H9 (cell line): ENCODE measurements around the gene RALGAPA2. TPM values are rescaled to one million over a fixed set of nuclear protein-coding genes. Genes with fewer than 3 reads are reported as not detected.

Experiments
- DNase-seq: peaks from one replicate; pipeline ENCODE4 v3.0.0-alpha.2; 2017
- H2AFZ ChIP-seq: one replicate; pipeline ENCODE4 v1.6.1; 2013; ENCODE audit warnings: mild to moderate bottlenecking, low read length, control low read depth, moderate library complexity
- H2AK5ac ChIP-seq: 2 replicates; pipeline ENCODE4 v1.6.1; 2013; ENCODE audit warnings: low read length, control low read depth, mixed read lengths; ENCODE audit not compliant: insufficient read length
- H2BK120ac ChIP-seq: one replicate; pipeline ENCODE4 v1.6.1; 2013; ENCODE audit warnings: low read depth, mild to moderate bottlenecking, low read length, control low read depth, inconsistent platforms; ENCODE audit not compliant: poor library complexity, severe bottlenecking
- H2BK12ac ChIP-seq: 2 replicates; pipeline ENCODE4 v1.6.1; 2013; ENCODE audit warnings: low read length, control low read depth, mixed read lengths, low read depth; ENCODE audit not compliant: insufficient read length
- H2BK15ac ChIP-seq: 2 replicates; pipeline ENCODE4 v1.6.1; 2013; ENCODE audit warnings: low read depth, low read length, control low read depth
- H2BK20ac ChIP-seq: one replicate; pipeline ENCODE4 v1.6.1; 2013; ENCODE audit warnings: low read depth, mild to moderate bottlenecking, low read length, control low read depth, inconsistent platforms; ENCODE audit not compliant: poor library complexity, severe bottlenecking
- H2BK5ac ChIP-seq: 2 replicates; pipeline ENCODE4 v1.6.1; 2013; ENCODE audit warnings: low read length, control low read depth, mixed read lengths; ENCODE audit not compliant: insufficient read length
- H3K14ac ChIP-seq: 2 replicates; pipeline ENCODE4 v1.6.1; 2013; ENCODE audit warnings: low read length, control low read depth; ENCODE audit not compliant: insufficient read depth
- H3K18ac ChIP-seq: 2 replicates; pipeline ENCODE4 v1.6.1; 2013; ENCODE audit warnings: low read depth, mild to moderate bottlenecking, mixed read lengths, low read length, control low read depth; ENCODE audit not compliant: insufficient read length
- H3K23ac ChIP-seq: 2 replicates; pipeline ENCODE4 v1.6.1; 2013; ENCODE audit warnings: low read length, control low read depth, mixed read lengths, low read depth; ENCODE audit not compliant: insufficient read length
- H3K23me2 ChIP-seq: 2 replicates; pipeline ENCODE4 v1.6.1; 2013; ENCODE audit warnings: low read depth, mild to moderate bottlenecking, mixed read lengths, low read length, control low read depth; ENCODE audit not compliant: insufficient read length, poor library complexity, severe bottlenecking
- H3K27ac ChIP-seq: 2 replicates; pipeline ENCODE4 v1.5.1; 2013; ENCODE audit warnings: low read length, control low read depth, mixed read lengths, low read depth; ENCODE audit not compliant: insufficient read length
- H3K27me3 ChIP-seq: 2 replicates; pipeline ENCODE4 v1.6.1; 2013; ENCODE audit warnings: low read length, control low read depth, inconsistent platforms; ENCODE audit not compliant: insufficient read depth
- H3K4ac ChIP-seq: 2 replicates; pipeline ENCODE4 v1.6.1; 2013; ENCODE audit warnings: low read depth, mild to moderate bottlenecking, control low read depth, inconsistent platforms, low read length, moderate library complexity
- H3K4me1 ChIP-seq: 2 replicates; pipeline ENCODE4 v1.6.1; 2013; ENCODE audit warnings: low read length, control low read depth, inconsistent platforms; ENCODE audit not compliant: insufficient read depth
- H3K4me2 ChIP-seq: 2 replicates; pipeline ENCODE4 v1.6.1; 2013; ENCODE audit warnings: low read length, control low read depth, mixed read lengths; ENCODE audit not compliant: insufficient read length, insufficient read depth
- H3K56ac ChIP-seq: 2 replicates; pipeline ENCODE4 v1.6.1; 2013; ENCODE audit warnings: low read depth, mild to moderate bottlenecking, mixed read lengths, low read length, control low read depth; ENCODE audit not compliant: insufficient read length
- H3K79me1 ChIP-seq: 2 replicates; pipeline ENCODE4 v1.6.1; 2013; ENCODE audit warnings: low read depth, mild to moderate bottlenecking, moderate library complexity, low read length, control low read depth, inconsistent platforms; ENCODE audit not compliant: insufficient read depth, poor library complexity, severe bottlenecking
- H3K79me2 ChIP-seq: 2 replicates; pipeline ENCODE4 v1.6.1; 2013; ENCODE audit warnings: low read length, control low read depth, inconsistent platforms; ENCODE audit not compliant: insufficient read depth
- H3K9ac ChIP-seq: 2 replicates; pipeline ENCODE4 v1.6.1; 2013; ENCODE audit warnings: low read length, control low read depth, mixed read lengths; ENCODE audit not compliant: insufficient read length; ENCODE audit errors: extremely low read depth
- H3K9me3 ChIP-seq: one replicate; pipeline ENCODE4 v1.6.1; 2013; ENCODE audit warnings: low read depth, low read length, inconsistent platforms; ENCODE audit not compliant: control insufficient read depth
- H3T11ph ChIP-seq: one replicate; pipeline ENCODE4 v1.6.1; 2013; ENCODE audit warnings: mild to moderate bottlenecking, low read length, control low read depth, inconsistent platforms
- H4K20me1 ChIP-seq: one replicate; pipeline ENCODE4 v1.6.1; 2013; ENCODE audit not compliant: control insufficient read depth, insufficient read length, insufficient read depth
- H4K5ac ChIP-seq: 2 replicates; pipeline ENCODE4 v1.6.1; 2013; ENCODE audit warnings: low read depth, mild to moderate bottlenecking, mixed read lengths, low read length, control low read depth; ENCODE audit not compliant: insufficient read length
- H4K8ac ChIP-seq: replicated peaks from 2 replicates; pipeline ENCODE4 v1.6.1; 2013; ENCODE audit warnings: low read length, control low read depth, mixed read lengths, low read depth; ENCODE audit not compliant: insufficient read length
- H4K91ac ChIP-seq: 2 replicates; pipeline ENCODE4 v1.6.1; 2013; ENCODE audit warnings: low read depth, mild to moderate bottlenecking, moderate library complexity, mixed read lengths, low read length, control low read depth; ENCODE audit not compliant: insufficient read length
- H3K27ac Mint-ChIP-seq, 3 experiments: 2 replicates in 2 of 3; 3 replicates in 1 of 3; pipeline ENCODE4 v1.8.0; 2020 to 2021; ENCODE audit warnings: mixed read lengths in 3 of 3, mild to moderate bottlenecking in 1 of 3, moderate library complexity in 1 of 3
- H3K27me3 Mint-ChIP-seq: 2 replicates; pipeline ENCODE4 v1.8.0; 2021; ENCODE audit warnings: low read depth, mild to moderate bottlenecking, moderate library complexity, mixed read lengths
- H3K36me3 Mint-ChIP-seq, 3 experiments: 2 replicates in 2 of 3; 3 replicates in 1 of 3; pipeline ENCODE4 v1.8.0; 2020 to 2021; ENCODE audit warnings: low read depth in 3 of 3, mixed read lengths in 3 of 3; ENCODE audit not compliant: insufficient read depth in 1 of 3
- H3K4me1 Mint-ChIP-seq, 2 experiments: 2 replicates each; pipeline ENCODE4 v1.8.0; 2020; ENCODE audit warnings: mixed read lengths in 2 of 2
- H3K4me3 Mint-ChIP-seq, 2 experiments: 2 replicates in 1 of 2; 3 replicates in 1 of 2; pipeline ENCODE4 v1.8.0; 2020 to 2021; ENCODE audit warnings: mild to moderate bottlenecking in 2 of 2, mixed read lengths in 2 of 2, moderate library complexity in 1 of 2
- H3K9me3 Mint-ChIP-seq, 2 experiments: 2 replicates in 1 of 2; 3 replicates in 1 of 2; pipeline ENCODE4 v1.8.0; 2020; ENCODE audit warnings: mild to moderate bottlenecking in 2 of 2, mixed read lengths in 2 of 2, moderate library complexity in 1 of 2
- CTCF ChIP-seq: fragments of 200-600 bp; sonication (generic); conservative IDR thresholded peaks from 3 replicates; pipeline ENCODE4 v1.8.0; 2021; ENCODE audit warnings: antibody characterized with exemption, mild to moderate bottlenecking
- WGBS: extraction: QIAGEN DNeasy Blood & Tissue Kit; methylation state at CpG from one replicate; pipeline ENCODE4 v1.1.7; 2013; ENCODE audit warnings: missing lambda C conversion rate, low lambda C conversion rate, mixed read lengths; ENCODE audit not compliant: insufficient read length; ENCODE audit errors: extremely low coverage; 5-methylcytosine and 5-hydroxymethylcytosine counted together
- total RNA-seq: library from RNA; stranded (reverse); gene quantifications from 2 replicates; pipeline ENCODE4 v1.2.1, GENCODE V29; 2021

The RALGAPA2 gene
- total RNA-seq, 1 experiment from 2014 or later, result 16.6 TPM

GRCh38 chr20:20699917-20700316 lies 12.5 kb downstream of the RALGAPA2 start:
- H3K18ac ChIP-seq, result no peak overlapping the region
- no peak overlapping the region for H2AFZ ChIP-seq
- Mint-ChIP-seq H3K9me3 (no peaks in the 10 kb centered on the region), H3K27ac (no peak overlapping the region), H3K4me3 (no peak overlapping the region), H3K4me1 (peaks cover 6 to 8% of the 10 kb centered on the region in 2 experiments), H3K36me3 (no peaks in the 10 kb centered on the region), H3K27me3 (no peaks in the 10 kb centered on the region)
- H4K5ac ChIP-seq, result no peak overlapping the region
- no peak overlapping the region for H4K91ac ChIP-seq
- H2BK20ac ChIP-seq, result no peak overlapping the region
- no peak overlapping the region for H4K8ac ChIP-seq
- H3K4me1 ChIP-seq, result no peaks in the 10 kb centered on the region
- H2BK5ac ChIP-seq, result no peak overlapping the region
- DNase-seq, result no peak
- no peak overlapping the region for H3K4me2 ChIP-seq
- H2BK15ac ChIP-seq, result no peak overlapping the region
- H3K14ac ChIP-seq, result no peak overlapping the region
- H3K79me1 ChIP-seq, result peaks cover 7% of the 10 kb centered on the region
- H3K27ac ChIP-seq, result no peak overlapping the region
- no peak overlapping the region for H3K56ac ChIP-seq
- H3K23me2 ChIP-seq, result no peaks in the 10 kb centered on the region
- no CpG with 5 or more reads among the region's 4 CpGs for whole genome bisulfite sequencing
- H2BK12ac ChIP-seq, result no peak overlapping the region
- H3K79me2 ChIP-seq, result 0 out of 2 replicates have a peak, but pooled peaks cover 2% of the 10 kb centered on the region
- H3T11ph ChIP-seq, result no peak overlapping the region
- no peak overlapping the region for H3K23ac ChIP-seq
- no peak for TF ChIP-seq CTCF
- H3K9ac ChIP-seq, result no peak overlapping the region
- H4K20me1 ChIP-seq, result no peaks in the 10 kb centered on the region
- H3K9me3 ChIP-seq, result no peaks in the 10 kb centered on the region
- H3K27me3 ChIP-seq, result no peaks in the 10 kb centered on the region
- H3K4ac ChIP-seq, result no peak overlapping the region
- no peak overlapping the region for H2AK5ac ChIP-seq
- H2BK120ac ChIP-seq, result no peak overlapping the region
